T47D (cell line): ENCODE data around the gene RGS3.
"Not testable (repeated sequence)": the region's sequence is repeated elsewhere in the genome, so short reads cannot be mapped to it uniquely, and the experiment has no call there.

Experiments used
- DNase-seq, 2 experiments: peaks; one replicate each; pipeline versions ENCODE4 v3.0.0 to v3.0.0-alpha.2; 2011 to 2012; ENCODE audit warnings: low read depth in 1 of 2, low spot score in 1 of 2
- JUND ChIP-seq: IDR thresholded peaks from 2 replicates; pipeline ENCODE4 v1.6.1; 2012; ENCODE audit warnings: low read depth
- in situ Hi-C: cut with HindIII; loops from 2 replicates; pipeline ENCODE4 v1.10.0; 2016; ENCODE audit warnings: low sequenced_read_pairs, low pct_unique_long_range_greater_than_20kb

RGS3 gene

DNA sequence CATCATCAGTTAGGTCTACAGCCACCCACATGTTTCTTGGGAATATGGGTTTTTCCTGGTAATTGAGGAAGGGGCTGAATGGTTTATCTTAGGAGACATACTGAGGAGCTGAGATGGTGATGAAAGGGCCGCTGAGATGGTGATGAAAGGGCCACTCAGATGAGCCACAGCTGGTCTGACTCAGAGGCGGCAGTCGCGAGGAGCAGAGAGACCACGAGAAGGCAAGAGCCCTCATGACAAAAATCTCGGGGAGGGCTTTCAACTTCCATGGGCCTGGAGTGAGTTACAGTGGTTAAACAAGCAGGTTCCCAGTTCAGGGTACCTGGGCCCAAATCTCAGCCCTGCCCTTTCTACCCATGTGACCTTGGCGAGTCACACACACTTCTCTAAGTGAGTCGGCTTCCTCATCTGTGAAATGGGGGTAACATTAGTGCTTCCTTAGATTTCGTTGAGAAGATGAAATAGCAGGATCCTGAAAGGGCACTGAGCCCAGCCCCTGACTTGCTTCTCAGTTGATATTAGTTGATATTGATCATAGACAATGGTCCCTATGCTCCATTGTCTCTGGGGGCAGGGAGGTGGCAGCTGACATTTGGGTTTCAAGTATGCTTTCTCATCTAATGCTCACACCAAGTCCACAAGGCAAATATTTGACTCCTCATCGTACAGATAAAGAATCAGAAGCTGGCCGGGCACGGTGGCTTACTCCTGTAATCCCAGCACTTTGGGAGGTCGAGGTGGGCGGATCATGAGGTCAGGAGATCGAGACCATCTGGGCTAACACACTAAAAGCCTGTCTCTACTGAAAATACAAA is 169.5 kb downstream of the RGS3 start:
- no peak for DNase-seq
- in situ Hi-C loops: no loop called here
- TF ChIP-seq JUND: no peak

DNA sequence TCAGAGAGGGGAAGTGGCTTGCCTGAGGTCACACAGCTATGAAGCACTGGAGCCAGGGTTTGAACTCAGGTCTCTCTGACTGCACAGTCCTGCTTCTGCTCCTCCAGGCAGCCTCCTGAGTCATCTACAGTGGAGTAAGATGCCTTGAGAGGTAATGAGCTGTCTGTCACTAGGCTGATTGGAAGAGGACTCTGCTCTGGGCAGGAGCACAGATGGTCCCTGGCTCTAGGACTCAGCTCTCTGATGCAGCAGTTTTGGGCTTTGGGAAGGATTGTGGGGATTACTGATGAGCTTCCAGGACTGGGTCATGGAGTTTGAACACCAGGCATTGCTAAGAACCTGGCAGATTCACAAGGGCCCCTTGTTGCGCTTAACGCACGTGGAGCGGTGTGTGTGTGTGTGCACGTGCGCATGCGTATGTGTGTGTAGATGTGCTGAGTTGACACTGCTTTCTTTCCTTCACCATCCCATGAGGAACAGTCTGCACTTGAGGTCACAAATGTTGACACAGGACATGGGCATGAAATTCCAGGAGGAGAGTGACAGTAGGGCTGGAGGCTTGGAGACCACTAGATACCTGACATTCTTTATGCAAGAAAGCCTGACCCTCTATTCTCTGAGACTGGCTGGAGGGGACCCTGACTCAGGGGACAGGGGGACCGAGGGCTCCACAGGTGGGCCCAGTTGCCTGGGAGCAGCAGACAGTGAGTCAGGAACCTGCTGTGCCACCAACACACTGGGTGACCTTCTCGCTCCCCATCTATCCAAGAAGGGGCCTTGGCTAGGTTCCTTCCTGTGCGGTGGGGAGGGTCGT is 170.5 kb downstream of the RGS3 start:
- in situ Hi-C loops: no loop called here
- no peak for TF ChIP-seq JUND
- no peak for DNase-seq

DNA sequence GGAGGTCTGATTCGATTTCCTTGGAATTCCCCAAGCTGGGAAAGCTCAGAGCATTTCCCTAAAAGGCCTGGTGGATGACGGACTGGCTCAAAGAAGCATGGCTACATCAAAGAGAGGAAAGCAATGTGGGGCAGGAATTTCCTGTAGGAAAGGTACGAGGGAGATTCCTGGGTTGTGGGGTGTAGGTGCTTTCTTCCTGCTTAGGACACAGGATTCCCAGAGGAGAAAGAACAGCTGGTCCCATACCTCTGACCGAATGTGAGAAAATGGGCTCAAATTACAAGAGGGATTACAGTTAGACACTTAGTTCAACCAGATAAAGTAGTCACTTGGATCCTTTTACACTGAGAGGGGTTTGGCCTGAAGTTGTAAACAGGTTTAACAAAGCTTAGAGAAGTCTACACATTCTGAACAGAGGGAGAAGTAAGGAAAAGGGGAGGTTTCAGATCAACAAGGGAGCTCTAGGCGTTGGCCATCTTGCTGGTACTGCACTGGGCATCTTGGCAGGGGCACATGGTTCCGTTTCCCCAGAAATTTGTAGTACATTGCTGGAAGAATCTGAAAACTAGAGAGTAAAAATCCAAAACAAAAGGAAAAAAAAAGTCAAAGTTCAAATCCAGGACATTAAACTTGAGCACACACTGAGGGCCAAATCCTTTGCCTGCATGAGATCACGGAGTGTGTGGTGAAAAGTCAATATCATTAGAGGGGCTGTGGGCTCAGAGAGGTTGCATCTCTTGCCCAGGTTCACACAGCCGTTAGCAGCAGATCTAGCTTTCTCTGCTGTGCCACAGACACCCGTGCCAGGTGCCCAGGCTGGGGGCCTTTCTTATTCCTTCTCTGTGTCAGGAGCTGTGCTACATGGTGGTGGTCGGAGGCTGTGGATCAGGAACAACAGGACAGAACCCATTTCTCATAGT is 171.3 kb downstream of the RGS3 start:
- no peak for TF ChIP-seq JUND
- in situ Hi-C loops: no loop called here
- DNase-seq: no peak

DNA sequence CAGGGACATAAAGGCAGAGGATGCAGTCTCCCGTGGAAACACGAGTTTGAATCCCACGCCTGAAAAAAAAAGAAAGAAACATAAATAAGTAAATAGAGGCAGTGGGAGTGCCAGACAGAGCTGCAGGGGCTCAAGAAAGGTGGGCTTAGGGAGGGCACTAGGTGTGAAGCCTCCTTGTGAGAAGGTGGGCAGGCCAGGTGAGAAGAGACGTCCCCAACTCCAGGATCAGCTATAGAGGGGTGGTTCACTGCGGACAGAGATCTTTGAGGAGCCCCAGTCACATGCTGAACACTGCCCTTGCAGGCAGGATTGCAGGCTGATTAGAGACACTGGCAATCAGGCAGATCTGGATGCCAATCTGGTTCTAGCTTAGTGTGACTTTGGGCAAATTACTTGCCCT is 172.1 kb downstream of the RGS3 start:
- no peak for TF ChIP-seq JUND
- DNase-seq: no peak
- in situ Hi-C loops: no loop called here

DNA sequence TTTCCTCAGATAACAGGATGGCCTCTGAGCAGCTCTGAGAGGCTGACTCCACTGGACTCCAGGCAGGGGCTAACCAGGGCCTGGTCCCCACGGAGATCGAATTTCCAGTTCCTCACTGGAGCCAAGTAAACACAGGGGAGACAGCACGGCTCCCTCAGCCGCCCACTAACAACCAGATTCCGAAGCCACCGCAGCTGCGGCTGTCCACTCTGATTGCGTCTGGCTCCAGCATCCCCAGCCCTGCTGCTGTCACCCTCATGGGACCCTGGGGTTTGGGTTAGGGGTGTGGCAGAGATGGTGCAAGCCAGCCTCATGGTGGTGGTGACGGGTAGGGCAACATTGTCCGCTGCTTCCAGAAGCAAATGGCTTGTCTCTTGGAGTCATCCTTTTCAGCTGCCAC is 172.6 kb downstream of the RGS3 start:
- in situ Hi-C loops: no loop called here

DNA sequence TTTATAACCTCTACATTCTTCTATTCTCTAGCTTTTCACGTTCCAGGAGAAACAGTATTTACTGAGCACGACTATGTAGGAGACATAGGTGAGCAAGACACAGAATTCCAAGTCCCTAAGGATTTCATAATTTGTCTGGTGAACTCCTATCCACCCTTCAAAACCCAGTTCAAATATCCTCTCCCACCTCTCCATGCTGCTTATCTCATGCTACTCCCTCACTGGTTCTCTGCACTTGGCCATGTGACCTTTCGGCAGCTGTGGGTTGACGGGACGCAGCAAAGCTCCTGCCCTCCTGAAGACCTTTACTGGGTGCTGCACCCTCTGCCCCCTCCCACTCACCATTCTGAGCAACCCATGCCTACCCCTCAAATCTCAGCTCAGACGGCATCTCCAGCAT is 173.2 kb downstream of the RGS3 start:
- no peak for TF ChIP-seq JUND
- DNase-seq: no peak
- in situ Hi-C loops: no loop called here

More for the DNA sequence above, 172.6 kb downstream of the RGS3 start:
- no peak for TF ChIP-seq JUND
- DNase-seq: no peak

DNA sequence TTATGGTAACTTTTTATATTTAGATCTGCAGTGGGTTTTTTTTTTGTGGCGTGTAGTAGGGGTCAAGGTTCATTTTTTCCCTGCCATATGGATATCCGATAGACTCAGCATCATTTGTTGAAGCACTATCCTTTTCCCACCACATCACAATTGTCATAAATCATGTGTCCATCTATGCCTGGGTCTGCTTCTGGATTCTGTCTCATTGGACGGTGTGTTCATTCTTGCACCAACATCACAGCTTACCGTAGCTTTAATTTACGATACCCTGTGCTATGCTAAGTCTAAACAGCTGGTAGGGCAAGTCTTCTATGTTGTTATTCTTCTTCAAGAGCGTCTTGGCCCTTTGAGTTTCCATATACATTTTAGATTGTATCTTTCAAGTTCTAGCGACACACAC is 175.0 kb downstream of the RGS3 start:
- in situ Hi-C loops: no loop called here
- TF ChIP-seq JUND: no peak
- DNase-seq: no peak

DNA sequence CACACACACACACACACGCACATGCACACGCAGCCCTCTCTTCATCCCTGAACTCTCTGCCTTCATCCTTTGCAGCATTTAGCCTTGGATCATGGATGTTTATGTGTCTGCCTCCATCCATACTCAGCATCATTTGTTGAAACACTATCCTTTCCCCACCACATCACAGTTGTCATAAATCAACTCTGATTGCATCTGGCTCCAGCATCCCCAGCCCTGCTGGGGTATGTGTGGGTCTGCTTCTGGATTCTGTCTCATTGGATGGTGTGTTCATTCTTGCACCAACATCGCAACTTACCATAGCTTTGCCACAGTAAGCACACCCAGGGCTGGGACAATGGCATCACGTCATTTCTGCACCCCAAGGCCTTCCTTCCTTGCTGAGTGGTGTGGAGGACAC is 175.4 kb downstream of the RGS3 start:
- no peak for TF ChIP-seq JUND
- in situ Hi-C loops: no loop called here
- no peak for DNase-seq

DNA sequence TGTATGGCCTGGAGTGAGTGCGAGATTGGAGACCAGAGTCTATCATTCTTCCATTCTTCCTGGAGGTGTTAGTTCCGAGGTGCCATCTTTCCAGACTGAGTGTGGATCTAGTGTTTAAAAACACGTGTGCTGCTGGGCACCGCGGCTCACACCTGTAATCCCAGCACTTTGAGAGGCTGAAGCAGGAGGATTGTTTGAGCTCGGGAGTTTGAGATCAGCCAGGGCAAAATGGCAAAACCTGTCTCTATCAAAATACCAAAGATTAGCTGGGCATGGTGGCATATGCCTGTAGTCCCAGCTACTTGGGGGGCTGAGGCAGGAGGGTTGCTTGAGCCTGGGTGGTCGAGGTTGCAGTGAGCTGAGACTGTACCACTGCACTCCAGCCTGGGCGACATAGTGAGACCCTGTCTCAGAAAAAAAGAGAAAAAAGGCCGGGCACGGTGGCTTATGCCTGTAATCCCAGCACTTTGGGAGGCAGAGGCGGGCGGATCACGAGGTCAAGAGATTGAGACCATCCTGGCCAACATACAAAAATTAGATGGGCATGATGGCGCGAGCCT is 176.0 kb downstream of the RGS3 start:
- in situ Hi-C loops, DNase-seq: not testable (repeated sequence)

DNA sequence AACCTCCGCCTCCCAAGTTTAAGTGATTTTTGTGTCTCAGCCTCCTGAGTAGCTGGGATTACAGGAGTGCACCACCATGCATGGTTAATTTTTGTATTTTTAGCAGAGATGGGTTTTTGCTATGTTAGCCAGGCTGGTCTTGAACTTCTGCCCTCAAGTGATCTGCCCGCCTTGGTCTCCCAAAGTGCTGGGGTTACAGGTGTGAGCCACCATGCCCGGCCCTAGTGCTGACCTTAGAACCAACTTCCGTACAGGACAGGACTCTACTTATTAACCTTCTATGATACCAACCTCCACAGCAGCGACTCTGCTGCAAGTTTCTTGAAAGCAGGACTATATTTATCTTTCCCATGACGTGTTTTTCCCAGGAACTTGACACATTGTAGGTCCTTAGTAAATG is 176.9 kb downstream of the RGS3 start:
- DNase-seq: no peak
- in situ Hi-C loops: no loop called here
- no peak for TF ChIP-seq JUND

DNA sequence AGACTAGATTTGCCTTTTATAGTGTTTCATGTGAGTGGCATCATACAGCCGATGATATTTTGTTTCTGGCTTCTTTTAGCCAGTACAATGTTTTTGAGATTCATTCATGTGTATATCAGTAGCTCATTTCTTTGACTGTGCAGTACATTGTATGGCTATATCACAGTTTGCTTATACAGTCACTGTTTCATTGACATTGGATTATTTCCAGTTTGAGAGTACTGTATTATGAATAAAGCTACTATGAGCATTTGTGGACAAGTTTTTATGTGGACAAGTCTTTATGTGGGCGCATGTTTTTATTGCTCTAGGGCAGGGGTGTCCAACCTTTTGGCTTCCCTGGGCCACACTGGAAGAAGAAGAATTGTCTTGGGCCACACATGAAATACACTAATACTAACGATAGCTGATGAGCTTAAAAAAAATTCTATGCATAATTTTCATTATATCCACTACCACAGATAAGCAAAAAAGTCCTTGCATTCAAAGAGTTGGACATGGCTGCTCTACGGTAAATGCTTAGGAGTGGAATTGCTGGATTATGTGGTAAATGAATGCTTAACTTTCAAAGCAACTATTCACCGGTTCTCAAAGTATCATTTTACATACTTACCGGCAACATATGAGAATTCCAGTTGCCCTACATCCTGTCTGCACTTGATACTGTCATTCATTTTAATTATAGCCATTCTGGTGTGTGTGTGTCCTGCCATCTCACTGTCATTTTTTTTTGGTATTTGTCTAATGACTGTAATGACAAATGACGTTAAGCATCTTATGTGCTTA is 177.8 kb downstream of the RGS3 start:
- no peak for TF ChIP-seq JUND
- in situ Hi-C loops: no loop called here
- no peak for DNase-seq

DNA sequence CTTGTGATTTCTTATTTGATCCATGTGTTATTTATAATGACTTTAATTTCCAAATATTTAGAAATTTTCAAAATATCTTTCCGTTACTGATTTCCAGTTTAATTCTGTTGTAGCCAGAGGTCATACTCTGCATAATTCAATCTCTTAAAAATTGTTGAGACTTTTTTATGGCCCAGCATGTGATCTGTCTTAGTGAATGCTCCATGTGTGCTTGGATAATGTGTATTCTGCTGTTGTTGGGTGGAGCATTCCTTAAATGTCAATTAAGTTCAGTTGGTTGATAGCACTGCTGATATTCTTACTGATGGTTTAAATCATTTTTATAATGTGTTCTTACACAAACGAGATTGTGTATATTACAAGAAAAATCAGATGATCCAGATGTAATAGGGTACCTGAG is 180.8 kb downstream of the RGS3 start:
- no peak for TF ChIP-seq JUND
- DNase-seq: no peak
- in situ Hi-C loops: no loop called here
